ENCODE measurements around the gene PTH2.
"Not testable (repeated sequence)": the region's sequence is repeated elsewhere in the genome, so short reads cannot be mapped to it uniquely, and the experiment has no call there.

PTH2 gene

DNA sequence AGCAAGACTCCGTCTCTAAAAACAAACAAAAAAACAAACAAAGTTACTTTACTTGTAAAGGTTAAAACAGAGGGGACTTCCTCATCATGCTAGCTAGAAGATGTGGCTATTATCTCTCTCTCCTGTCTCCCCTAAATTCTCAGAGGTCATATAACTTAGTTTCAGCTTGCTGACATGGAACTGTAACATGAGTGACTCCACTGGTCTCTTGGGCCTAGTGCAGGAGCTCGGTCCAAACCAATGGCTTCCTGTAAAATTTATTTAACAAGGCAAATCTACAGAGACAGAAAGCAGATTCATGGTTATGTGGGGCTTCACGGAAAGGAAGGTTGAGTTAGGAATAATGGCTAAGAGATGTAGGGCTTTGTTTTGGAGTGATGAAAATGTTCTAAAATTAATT, 44.7 kb downstream of the PTH2 start:
- no peak for DNase-seq (ENCODE audit: low read depth)

DNA sequence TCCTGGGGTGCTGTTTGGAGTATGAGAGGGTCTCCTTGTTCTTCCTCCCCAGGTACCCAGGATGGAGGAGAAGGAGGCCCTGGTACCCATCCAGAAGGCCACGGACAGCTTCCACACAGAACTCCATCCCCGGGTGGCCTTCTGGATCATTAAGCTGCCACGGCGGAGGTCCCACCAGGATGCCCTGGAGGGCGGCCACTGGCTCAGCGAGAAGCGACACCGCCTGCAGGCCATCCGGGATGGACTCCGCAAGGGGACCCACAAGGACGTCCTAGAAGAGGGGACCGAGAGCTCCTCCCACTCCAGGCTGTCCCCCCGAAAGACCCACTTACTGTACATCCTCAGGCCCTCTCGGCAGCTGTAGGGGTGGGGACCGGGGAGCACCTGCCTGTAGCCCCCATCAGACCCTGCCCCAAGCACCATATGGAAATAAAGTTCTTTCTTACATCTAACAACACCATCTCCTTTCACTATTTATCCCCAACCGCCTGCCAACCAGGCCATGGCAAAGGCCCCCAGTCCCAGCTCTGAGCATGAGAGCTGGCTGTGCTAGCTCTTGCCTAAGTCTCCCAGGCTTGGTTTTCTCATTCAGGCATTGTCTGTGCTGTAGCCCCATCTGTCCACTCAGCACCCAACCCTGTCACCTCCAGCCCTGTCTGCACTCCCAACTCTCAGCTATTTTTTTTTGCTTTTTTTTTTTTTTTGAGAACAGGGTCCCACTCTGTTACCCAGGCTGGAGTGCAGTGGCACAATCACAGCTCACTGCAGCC, 48.4 kb downstream of the PTH2 start:
- DNase-seq (ENCODE audit: low read depth), result no peak

DNA sequence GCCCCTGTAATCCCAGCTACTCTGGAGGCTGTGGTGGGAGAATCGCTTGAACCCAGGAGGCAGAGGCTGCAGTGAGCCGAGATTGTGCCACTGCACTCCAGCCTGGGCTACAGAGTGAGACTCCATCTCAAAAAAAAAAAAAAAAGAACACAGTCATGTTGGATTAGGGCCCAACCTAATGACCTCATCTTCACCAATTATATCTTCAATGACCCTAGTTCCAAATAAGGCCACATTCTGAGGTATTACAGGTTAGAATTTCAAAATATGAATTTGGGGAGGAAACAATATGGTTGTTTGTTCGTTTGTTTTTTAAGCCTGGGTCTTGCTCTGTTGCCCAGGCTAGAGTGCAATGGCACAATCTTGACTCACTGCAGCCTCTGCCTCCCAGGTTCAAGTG, 50.1 kb downstream of the PTH2 start:
- DNase-seq (ENCODE audit: low read depth), result not testable (repeated sequence)
